HG03159 (cell line): ENCODE measurements around the gene PDE8B.
"Not testable (repeated sequence)": the region's sequence is repeated elsewhere in the genome, so short reads cannot be mapped to it uniquely, and the experiment has no call there.

ENCODE experiments used
- ATAC-seq: cut with Tn5 transposase; IDR thresholded peaks from one replicate; pipeline ENCODE4 v1.9.1; 2021; ENCODE audit warnings: mild to moderate bottlenecking, moderate library complexity; ENCODE audit not compliant: unreplicated experiment

Gene PDE8B

DNA sequence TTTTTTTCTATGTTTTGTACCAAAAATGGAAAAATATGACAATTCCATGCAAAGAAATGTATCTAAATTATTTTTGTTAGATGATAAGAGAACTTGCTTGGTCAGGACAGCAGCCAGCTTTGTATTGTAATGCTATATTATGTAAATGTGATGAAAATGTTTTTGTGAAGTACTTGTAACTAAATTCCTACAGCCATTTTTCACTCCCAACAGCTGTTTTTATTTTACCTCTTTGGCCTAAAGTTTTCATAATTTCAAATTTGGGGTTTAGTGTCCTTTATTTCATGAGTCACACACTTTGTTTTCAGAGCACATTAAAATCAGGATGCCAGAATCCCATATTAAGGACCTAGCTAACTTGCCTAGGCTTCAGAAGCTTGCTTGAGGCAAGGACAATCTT, 217.5 kb downstream of the PDE8B start:
- no peak for ATAC-seq

DNA sequence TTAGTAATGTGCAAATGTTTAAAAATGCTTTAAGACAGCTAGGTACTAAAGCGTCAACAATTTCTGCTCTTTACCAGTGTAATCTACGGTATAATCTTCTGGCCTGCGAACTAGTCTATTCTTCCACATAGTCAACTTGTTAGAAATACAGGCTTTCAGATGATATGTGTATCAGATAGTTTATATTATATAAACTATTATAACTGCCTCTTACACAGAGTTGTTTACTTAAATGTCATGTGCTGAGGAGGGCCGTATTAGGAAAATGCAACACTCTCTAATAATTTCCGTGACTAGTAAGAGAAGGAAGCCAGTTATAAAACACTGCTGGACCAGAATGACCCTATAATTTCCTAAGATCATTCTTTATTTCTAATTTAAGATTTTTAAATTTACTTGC, 218.0 kb downstream of the PDE8B start:
- ATAC-seq, result no peak

DNA sequence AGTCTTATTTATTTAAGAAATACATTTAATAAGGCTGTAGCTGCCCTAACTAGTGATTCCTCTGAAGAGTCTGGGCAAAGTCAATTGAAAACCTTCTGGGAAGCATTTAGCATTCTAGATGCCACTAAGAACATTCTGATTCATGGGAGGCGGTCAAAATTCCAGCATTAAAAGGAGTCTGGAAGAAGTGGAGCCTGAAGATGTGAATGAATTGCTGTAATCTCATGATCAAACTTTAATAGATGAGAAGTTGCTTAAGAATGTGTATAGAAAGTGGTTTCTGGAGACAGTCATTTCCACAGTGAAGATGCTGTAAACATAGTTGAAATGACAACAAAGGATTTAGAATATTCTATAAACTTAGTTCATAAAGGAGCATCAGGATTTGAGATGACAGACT, 220.2 kb downstream of the PDE8B start:
- no peak for ATAC-seq

DNA sequence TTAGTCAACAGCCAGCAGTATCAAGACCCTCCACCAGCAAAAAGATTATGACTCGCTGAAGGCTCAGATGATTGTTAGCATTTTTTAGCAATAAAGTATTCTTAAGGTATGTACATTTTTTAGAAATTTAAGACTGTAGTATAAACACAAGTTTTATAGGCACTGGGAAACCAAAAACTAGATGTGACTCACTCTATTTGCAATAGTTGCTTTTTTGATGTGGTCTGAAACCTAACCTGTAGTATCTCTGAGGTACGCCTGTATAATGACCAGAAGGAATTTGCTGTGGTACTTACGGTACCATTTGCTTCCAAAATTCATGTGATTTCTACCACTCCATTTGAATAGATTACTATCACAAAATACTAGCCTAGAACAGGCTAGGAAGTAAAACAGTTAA, 220.8 kb downstream of the PDE8B start:
- ATAC-seq, result no peak

DNA sequence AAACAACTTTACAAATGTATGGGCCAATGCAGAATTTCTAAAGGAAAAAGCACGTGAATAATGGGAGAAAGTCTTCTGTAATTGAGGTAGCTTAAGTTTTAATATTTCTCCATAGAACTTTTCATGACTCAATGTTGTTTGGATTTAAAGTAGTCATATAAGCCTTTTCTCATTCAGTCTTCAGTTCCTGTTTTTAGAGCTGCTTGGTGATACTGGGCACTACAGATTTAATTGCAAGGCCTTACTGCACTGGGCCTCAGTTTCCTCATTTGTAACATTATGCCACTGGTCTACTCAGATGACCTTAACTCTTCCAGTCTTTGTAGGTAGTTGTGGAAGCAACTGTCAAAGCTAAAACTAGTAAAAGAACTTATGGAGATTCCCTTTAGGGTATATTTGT, 221.2 kb downstream of the PDE8B start:
- ATAC-seq, result no peak

DNA sequence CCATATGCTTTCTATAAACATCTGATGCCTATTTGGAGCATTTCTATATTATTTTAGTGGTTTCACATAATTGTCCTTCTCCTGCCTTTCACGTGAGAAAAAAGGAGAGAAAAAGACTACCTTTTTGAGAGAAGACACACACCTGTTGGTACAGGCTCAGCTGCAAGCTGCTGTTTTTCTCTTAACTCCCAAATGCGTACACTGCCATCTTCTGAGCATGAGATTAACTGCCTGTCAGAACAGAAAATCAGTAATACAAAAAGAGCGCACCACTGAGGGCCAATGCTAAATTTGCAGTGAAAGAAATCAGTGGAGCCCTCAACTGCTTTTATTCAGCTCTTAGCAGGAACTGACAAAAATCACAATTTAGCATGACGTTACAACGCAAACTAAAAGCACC, 226.7 kb downstream of the PDE8B start:
- no peak for ATAC-seq

DNA sequence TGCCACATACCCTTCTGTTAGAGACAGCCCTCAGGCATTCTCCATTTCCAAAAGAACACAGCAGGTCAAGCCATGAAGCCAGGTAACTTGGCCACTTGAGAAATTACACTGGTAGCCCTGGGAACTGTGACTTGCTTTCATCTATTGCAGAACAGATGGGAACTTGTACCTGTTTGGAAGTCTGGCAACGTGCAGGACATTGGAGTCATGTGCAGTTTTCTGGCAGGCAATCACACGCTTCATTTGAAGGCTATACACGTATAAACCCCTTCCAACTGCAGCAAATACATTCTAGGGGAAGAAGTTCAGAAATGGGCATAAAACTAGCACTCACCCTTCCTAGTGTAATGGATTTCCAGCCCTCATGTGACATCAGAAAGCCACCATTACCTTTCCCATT, 227.6 kb downstream of the PDE8B start:
- no peak for ATAC-seq

DNA sequence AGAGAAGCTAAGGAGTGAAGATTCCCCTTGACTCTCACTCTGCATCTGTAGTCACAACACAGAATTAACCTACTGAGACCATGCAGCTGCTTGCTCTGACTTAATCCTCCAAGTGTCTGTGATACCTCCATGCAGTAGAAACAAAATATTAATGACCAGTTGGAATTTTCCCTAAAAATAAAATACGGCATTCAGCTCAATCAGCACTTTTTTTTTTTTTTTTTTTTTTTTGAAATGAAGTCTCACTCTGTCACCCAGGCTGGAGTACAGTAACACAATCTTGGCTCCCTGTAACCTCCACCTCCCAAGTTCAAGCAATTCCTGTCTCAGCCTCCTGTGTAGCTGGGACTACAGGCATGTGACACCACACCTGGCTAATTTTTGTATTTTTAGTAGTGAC, 233.2 kb downstream of the PDE8B start:
- no peak for ATAC-seq

DNA sequence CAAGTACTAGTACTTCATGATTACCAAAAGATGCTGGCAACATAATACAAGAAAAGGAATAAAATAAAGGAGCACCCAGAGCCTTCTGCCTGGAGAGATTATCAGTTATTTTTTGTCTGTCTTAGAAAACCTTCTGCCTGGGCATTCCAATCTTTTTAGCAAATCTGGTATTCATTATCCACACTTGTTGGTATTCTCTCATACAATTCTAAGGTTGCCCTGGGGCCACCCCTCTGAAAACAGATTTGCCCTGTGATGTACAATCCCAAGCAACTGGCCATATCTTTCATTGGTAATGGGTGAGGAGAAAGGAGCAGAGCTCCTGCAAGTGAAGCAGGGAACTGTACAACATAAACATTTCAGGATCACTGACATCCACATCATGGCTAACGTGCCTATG, 233.9 kb downstream of the PDE8B start:
- no peak for ATAC-seq

DNA sequence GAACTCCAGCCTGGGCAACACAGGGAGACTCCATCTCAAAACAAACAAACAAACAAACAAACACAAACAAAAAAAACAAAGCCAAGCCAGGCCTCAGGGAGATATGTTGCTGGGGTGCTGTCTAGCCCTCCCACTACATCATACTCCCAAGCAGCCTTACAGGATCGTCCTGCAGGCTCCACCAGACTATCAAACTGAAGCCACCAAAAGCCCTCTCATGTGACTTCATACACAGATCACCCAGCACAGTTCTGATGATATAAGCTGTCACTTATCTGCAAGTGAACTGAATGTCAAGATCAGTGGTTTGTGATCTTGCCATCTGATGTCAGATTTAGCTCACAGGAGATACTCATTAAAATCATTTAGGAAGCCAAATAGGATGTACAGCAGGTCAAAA, 238.4 kb downstream of the PDE8B start:
- ATAC-seq, result no peak

DNA sequence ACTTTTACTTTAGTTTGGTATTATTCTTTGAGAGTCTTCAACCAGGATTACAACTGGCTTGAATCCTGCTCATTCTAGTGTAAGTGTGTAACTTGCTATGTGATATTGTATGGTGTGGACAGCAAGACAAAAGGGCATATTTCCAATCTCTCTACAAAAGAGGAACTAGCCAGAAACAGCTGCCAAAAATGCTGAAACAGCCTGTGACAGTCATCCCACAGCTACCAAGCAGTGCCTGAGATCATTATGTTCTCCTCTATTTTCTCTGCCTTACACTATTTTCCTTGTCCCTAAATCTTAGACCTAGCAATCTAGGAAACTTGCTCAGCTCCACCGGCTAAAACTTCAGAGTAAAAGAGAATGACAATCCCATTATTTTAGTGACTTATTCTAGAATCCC, 238.8 kb downstream of the PDE8B start:
- ATAC-seq, result no peak

DNA sequence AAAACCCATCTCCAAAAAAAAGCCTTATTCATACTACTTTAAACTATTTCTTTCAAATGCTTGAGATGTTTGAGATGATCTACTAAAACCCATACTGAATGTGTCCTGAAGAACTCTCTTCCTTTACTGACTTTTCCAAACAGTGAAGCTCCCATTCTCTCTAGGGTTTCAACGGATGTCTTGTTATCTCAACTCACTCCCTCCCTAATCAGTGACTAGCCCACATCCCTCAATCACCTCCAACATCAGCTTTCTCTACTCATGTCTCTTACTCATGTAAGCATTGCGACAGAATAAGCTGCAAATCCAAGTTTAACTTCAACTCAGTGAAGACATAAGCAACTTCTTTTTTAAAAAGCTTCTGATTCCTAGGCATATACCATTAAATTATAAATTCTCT, 239.5 kb downstream of the PDE8B start:
- no peak for ATAC-seq

DNA sequence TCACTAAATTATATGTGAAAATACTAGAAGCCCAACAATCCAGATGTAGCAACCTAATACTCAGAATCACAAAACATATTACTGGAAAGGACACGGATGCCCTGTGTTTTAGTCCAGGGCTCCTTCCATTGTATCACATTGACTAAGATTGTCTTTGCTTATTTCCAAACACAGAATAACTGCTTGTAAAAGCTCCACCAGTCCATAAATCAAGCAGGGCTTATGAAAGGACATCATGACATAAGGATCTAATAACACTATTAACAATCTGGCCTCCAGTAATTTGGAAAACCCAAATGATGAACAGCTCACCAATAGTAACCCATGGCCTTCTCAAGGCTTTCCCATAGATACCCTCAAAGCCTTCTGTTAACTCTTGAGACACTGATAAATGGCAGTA, 241.9 kb downstream of the PDE8B start:
- ATAC-seq, result no peak

DNA sequence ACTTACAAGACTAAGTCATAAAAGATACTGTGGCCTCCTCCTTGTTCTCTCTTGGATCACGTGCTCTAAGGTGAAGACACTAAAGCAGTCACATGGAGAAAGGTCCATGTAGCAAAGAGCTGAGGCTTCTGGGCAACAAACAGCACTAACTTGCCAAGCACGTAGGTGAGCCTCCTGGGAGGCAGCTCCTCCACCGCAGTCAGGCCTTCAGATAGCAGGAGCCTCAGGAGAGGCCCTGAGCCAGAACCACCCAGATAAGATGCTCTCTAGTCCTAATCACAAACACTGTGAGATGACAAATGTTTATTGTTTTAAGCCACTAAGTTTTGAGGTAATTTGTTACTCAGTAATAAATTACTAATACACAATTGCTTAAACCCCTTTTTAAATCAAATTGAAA, 243.6 kb downstream of the PDE8B start:
- no peak for ATAC-seq

DNA sequence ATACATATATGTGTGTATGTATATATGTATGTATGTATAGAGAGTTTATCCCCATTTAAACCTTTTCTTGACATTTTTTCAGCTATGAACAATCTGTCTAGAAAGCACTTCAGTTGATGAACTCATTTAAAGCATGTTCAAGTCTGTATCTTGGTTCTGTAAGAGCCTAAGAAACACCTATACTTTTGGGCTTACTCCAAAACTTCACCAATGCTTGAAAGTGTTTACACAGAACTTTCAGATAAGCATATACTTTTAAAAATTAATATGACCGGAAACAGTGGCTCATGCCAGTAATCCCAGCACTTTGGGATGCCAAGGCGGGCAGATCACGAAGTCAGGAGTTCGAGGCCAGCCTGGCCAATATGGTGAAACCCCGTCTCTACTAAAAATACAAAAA, 250.8 kb downstream of the PDE8B start:
- ATAC-seq, result no peak

DNA sequence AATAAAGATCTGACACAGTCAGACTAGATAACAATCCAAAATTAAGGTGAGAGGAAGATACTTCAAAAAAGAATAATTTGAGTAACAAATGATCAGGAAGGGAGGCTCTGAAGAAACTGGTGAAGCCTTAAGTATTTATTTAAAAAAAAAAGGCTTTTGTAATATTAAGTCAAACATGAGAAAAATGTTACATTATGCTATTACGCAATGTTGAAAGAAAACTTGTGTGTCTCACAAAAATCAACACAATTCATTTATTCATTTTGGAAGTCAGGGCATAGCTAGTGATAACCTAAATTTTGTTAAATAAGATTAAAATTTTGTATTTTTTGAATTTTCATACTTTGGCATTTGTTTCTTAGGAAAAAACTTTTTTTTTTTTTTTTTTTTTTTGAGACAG, 253.4 kb downstream of the PDE8B start:
- no peak for ATAC-seq

DNA sequence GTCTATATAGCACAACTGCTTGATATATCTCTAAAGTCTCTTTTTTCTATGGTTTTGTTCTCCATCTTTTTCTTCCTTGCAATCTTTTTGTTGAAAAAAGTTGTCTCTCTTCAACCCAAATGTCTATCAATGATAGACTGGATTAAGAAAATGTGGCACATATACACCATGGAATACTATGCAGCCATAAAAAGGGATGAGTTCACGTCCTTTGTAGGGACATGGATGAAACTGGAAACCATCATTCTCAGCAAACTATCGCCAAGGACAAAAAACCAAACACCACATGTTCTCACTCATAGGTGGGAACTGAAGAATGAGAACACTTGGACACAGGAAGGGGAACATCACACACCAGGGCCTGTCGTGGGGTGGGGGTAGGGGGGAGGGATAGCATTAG, 258.4 kb downstream of the PDE8B start:
- ATAC-seq, result not testable (repeated sequence)

DNA sequence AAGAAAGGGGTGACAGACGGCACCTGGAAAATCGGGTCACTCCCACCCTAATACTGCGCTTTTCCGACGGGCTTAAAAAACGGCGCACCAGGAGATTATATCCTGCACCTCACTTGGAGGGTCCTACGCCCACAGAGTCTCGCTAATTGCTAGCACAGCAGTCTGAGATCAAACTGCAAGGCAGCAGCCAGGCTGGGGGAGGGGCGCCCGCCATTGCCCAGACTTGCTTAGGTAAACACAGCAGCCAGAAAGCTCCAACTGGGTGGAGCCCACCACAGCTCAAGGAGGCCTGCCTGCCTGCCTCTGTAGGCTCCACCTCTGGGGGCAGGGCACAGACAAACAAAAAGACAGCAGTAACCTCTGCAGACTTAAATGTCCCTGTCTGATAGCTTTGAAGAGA, 264.6 kb downstream of the PDE8B start:
- ATAC-seq, result not testable (repeated sequence)
